Measurements from ENCODE around the gene CRY1. TPM values are rescaled to one million over a fixed set of nuclear protein-coding genes. Genes with fewer than 3 reads are reported as not detected.

The CRY1 gene
- total and polyA plus RNA-seq, 2 experiments from 2014 or later, result 23.3 to 55.1 TPM

DNA sequence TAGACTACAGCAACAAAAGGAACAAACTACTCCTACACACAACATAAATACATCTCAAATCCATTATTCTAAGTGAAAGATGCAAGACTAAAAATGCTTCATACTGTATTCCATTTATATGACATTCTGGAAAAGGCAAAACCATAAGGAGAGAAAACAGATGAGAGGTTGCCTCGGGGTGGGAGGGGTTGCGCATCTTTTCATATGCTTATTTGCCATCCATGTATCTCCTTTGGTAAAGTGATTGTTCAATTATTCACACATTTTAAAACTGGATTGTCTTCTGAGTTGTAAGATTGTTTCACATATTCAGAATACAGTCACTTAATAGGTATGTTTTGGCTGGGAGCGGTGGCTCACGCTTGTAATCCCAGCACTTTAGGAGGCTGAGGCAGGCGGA lies 142.8 kb downstream of the CRY1 start:
- Histone ChIP-seq H3K36me3 (no peaks in the 10 kb centered on the region), H3K9me3 (ENCODE audit: low read depth) (no peaks in the 10 kb centered on the region), H3K4me3 (no peak overlapping the region), H3K27me3 (no peaks in the 10 kb centered on the region), H3K27ac (no peak overlapping the region), H3K4me1 (ENCODE audit: low read depth) (no peaks in the 10 kb centered on the region)
- TF ChIP-seq, protein P1, sequence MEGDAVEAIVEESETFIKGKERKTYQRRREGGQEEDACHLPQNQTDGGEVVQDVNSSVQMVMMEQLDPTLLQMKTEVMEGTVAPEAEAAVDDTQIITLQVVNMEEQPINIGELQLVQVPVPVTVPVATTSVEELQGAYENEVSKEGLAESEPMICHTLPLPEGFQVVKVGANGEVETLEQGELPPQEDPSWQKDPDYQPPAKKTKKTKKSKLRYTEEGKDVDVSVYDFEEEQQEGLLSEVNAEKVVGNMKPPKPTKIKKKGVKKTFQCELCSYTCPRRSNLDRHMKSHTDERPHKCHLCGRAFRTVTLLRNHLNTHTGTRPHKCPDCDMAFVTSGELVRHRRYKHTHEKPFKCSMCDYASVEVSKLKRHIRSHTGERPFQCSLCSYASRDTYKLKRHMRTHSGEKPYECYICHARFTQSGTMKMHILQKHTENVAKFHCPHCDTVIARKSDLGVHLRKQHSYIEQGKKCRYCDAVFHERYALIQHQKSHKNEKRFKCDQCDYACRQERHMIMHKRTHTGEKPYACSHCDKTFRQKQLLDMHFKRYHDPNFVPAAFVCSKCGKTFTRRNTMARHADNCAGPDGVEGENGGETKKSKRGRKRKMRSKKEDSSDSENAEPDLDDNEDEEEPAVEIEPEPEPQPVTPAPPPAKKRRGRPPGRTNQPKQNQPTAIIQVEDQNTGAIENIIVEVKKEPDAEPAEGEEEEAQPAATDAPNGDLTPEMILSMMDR (IDR thresholded peaks at IDR 0.05; ENCODE audit: low read depth, low read length), result no peak
- no peak for DNase-seq (ENCODE audit: low read depth in 1 of 2, low spot score in 1 of 2)

DNA sequence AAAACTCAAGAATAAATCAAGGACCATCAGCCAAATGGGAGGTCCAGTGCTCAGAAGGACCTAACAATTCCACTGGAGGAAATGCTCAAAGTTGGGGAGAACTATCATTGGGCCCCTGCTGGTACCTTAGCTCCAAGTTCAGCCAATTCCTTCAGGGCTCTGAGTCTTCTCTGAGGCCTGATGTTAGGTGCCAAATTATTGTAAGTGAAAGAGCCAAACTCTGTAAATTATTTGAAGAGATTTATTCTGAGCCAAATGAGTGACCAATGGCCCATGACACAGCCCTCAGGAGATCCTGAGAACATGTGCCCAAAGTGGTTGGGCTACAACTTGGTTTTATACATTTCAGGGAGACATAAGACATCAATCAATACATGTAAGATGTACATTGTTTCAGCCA lies 145.9 kb downstream of the CRY1 start:
- H3K9me3 ChIP-seq (ENCODE audit: low read depth), result no peaks in the 10 kb centered on the region
- H3K27me3 ChIP-seq, result no peaks in the 10 kb centered on the region
- H3K4me3 ChIP-seq, result no peak overlapping the region
- TF ChIP-seq, protein P1 (IDR thresholded peaks at IDR 0.05; ENCODE audit: low read depth, low read length), result no peak
- H3K4me1 ChIP-seq (ENCODE audit: low read depth), result no peaks in the 10 kb centered on the region
- H3K27ac ChIP-seq, result no peak overlapping the region
- DNase-seq (ENCODE audit: low read depth in 1 of 2, low spot score in 1 of 2), result no peak
- no peaks in the 10 kb centered on the region for H3K36me3 ChIP-seq

DNA sequence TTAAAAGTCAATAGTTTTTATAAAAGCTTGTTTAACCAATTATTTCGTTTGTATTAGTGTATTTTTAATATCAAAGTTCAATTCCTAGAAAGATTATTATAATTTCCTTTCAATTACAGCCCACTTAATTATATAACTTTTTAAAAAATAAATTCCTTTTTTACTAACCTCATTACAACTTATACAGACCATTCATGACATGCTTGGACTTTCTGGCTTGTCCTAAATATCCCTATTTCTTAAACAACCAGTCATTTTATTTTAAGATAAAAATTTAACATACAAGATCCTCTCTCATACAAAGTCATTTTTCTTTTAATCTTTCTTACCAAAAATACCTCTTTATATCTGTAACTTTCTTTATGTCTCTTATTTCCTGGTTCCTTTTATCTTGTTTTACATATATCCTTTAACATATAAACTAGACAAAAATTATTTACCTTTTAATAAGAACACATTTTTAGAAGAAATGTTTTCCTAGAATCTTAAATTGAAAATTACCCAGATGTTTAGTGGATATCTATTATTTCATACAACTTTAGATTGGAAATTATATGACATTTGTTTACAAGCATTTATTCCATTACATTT lies 148.0 kb downstream of the CRY1 start:
- TF ChIP-seq, protein P1 (IDR thresholded peaks at IDR 0.05; ENCODE audit: low read depth, low read length), result no peak
- no peaks in the 10 kb centered on the region for H3K27me3 ChIP-seq
- no peak for DNase-seq (ENCODE audit: low read depth in 1 of 2, low spot score in 1 of 2)
- no peak overlapping the region for H3K4me3 ChIP-seq
- H3K9me3 ChIP-seq (ENCODE audit: low read depth), result no peaks in the 10 kb centered on the region
- H3K4me1 ChIP-seq (ENCODE audit: low read depth), result peaks cover 19% of the 10 kb centered on the region
- H3K27ac ChIP-seq, result no peak overlapping the region
- H3K36me3 ChIP-seq, result no peaks in the 10 kb centered on the region

DNA sequence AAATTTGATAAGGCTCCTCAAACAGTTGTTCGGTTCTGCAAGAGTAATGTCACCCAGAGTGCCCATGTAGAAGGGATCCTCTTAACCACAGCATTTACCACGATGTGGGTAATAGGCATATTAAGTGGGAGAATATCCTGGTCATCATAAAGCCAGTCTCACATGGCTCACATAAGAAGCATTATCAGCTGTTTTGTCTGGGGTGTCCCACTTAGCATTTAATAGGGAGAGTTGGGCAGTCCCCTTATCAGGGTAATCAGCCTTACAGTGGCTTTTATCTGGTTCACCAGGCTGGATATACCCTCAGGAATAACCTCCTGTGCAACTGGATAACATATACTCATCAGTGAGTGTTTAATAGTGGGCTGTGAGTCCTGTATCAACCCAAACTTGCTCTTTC lies 150.6 kb downstream of the CRY1 start:
- no peak for DNase-seq (ENCODE audit: low read depth in 1 of 2, low spot score in 1 of 2)
- Histone ChIP-seq H3K4me3 (no peak overlapping the region), H3K4me1 (ENCODE audit: low read depth) (peaks cover 19% of the 10 kb centered on the region), H3K27ac (no peak overlapping the region), H3K36me3 (no peaks in the 10 kb centered on the region), H3K27me3 (no peaks in the 10 kb centered on the region), H3K9me3 (ENCODE audit: low read depth) (no peaks in the 10 kb centered on the region)
- TF ChIP-seq, protein P1 (IDR thresholded peaks at IDR 0.05; ENCODE audit: low read depth, low read length), result no peak

GRCh38 chr12:106941481-106942156 lies 151.7 kb downstream of the CRY1 start:
- H3K4me1 ChIP-seq (ENCODE audit: low read depth), result peaks cover 19% of the 10 kb centered on the region
- TF ChIP-seq, protein P1 (IDR thresholded peaks at IDR 0.05; ENCODE audit: low read depth, low read length), result no peak
- H3K36me3 ChIP-seq, result no peaks in the 10 kb centered on the region
- no peaks in the 10 kb centered on the region for H3K27me3 ChIP-seq
- no peak for DNase-seq (ENCODE audit: low read depth in 1 of 2, low spot score in 1 of 2)
- H3K9me3 ChIP-seq (ENCODE audit: low read depth), result no peaks in the 10 kb centered on the region
- peak overlapping the region; percentile 85 for H3K27ac ChIP-seq
- H3K4me3 ChIP-seq, result no peak overlapping the region

Other genes starting within 250 kb of the CRY1 start
- gene TMEM263, start 137.6 kb downstream of the CRY1 start, total RNA-seq, result 68.1 and 87.4 TPM in 2 replicates
- gene TMEM263, start 137.6 kb downstream of the CRY1 start, polyA plus RNA-seq, result 77.8 and 86.3 TPM in 2 replicates
- gene MTERF2, start 106.4 kb downstream of the CRY1 start, total RNA-seq, result 32.0 and 52.0 TPM in 2 replicates
- 66.1 and 84.8 TPM in 2 replicates for gene MTERF2, start 106.4 kb downstream of the CRY1 start, polyA plus RNA-seq